Epithelial cell of proximal tubule (primary cell): ENCODE results near the gene SLC28A1. TPM values are rescaled to one million over a fixed set of nuclear protein-coding genes. Genes with fewer than 3 reads are reported as not detected.
A peak's percentile ranks its signal among the peaks of the same experiment; 100 is the strongest.

Experiments
- DNase-seq: peaks from one replicate; pipeline ENCODE4 v3.0.0-alpha.2; 2011; ENCODE audit warnings: low read depth
- H3K4me3 ChIP-seq: 2 replicates; pipeline ENCODE4 v1.5.1; 2011; ENCODE audit warnings: low read depth, mild to moderate bottlenecking, low read length
- total RNA-seq: library from RNA; depleted of rRNA; stranded (reverse); fragments of >200 nt; gene quantifications from 2 replicates; pipeline ENCODE4 v1.2.3, GENCODE V29; 2015
- TF ChIP-seq, protein P1 (sequence below): conservative IDR thresholded peaks from 2 replicates; pipeline ENCODE4 v1.5.1; 2012; ENCODE audit warnings: low read depth, mild to moderate bottlenecking, low read length

The SLC28A1 gene
- total RNA-seq, 1 donor from 2014 or later = not detected

DNA sequence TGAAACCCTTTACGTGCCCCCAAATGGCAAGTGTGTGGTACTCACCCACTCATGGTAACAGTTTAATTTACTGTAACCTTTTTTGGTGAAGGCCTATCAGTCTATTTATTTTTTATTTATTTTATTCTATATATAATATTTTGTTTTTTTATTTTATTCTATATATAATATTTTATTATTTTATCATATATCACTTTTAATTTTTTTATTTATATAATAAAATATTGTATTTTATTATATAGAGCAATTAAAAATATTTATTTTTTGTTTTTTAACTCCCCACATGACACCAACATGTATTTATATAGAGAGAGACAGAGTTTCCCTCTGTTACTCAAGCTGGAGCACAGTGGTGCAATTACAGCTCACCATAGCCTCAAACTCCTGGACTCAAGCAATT lies 41.4 kb downstream of the SLC28A1 start:
- TF ChIP-seq, protein P1, sequence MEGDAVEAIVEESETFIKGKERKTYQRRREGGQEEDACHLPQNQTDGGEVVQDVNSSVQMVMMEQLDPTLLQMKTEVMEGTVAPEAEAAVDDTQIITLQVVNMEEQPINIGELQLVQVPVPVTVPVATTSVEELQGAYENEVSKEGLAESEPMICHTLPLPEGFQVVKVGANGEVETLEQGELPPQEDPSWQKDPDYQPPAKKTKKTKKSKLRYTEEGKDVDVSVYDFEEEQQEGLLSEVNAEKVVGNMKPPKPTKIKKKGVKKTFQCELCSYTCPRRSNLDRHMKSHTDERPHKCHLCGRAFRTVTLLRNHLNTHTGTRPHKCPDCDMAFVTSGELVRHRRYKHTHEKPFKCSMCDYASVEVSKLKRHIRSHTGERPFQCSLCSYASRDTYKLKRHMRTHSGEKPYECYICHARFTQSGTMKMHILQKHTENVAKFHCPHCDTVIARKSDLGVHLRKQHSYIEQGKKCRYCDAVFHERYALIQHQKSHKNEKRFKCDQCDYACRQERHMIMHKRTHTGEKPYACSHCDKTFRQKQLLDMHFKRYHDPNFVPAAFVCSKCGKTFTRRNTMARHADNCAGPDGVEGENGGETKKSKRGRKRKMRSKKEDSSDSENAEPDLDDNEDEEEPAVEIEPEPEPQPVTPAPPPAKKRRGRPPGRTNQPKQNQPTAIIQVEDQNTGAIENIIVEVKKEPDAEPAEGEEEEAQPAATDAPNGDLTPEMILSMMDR = no peak
- H3K4me3 ChIP-seq = no peak overlapping the region
- DNase-seq = no peak

DNA sequence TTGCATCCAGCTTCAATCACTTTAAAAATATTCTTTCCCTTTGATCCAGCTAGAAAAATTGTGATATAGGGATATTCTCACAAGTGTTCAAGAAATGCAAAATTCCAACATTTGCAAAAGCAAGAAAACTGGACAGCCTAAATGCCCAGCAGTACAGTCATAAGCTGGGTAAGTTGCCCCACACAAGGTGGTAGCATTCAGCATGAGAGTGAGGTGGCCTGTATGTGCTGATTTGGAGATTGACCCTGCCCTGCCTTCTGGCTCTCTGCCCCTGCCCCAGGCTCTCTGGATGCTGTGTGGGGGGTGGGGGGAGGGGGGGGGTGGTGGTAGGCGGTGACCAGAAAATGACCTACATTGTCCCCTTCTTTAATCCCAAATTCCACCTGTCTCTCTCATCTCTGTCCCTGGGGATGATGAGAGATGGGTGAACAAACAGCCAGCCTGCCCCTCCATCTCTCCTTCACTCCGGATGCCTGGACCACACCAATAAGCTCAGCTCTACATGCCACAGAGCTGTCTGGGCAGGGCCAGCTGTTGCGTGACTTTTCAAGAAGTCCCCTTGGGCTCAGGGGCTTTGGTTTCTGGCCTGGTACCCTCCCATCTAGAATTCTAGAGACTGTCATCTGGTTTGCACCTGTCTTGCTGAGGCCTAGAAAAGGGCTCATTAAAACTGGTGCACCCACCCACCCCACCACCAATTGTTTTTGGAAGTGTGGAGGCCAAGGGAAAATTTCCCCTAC lies 42.2 kb downstream of the SLC28A1 start:
- no peak for DNase-seq
- TF ChIP-seq, protein P1 = no peak
- H3K4me3 ChIP-seq = no peak overlapping the region

DNA sequence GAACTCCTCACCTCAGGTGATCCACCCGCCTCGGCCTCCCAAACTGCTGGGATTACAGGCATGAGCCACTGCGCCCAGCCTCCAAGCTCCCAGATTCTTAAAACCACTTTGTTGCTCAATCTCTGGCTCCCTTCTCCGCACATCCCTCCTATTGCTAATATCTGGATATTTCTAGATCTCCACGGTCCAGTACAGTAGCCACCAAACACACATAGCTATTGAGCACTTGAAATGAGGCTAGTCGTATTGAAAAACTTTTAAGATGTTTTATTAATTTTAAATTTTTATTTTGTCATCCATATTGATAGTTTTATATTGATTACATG lies 44.3 kb downstream of the SLC28A1 start:
- TF ChIP-seq, protein P1 = no peak
- no peak for DNase-seq
- no peak overlapping the region for H3K4me3 ChIP-seq

DNA sequence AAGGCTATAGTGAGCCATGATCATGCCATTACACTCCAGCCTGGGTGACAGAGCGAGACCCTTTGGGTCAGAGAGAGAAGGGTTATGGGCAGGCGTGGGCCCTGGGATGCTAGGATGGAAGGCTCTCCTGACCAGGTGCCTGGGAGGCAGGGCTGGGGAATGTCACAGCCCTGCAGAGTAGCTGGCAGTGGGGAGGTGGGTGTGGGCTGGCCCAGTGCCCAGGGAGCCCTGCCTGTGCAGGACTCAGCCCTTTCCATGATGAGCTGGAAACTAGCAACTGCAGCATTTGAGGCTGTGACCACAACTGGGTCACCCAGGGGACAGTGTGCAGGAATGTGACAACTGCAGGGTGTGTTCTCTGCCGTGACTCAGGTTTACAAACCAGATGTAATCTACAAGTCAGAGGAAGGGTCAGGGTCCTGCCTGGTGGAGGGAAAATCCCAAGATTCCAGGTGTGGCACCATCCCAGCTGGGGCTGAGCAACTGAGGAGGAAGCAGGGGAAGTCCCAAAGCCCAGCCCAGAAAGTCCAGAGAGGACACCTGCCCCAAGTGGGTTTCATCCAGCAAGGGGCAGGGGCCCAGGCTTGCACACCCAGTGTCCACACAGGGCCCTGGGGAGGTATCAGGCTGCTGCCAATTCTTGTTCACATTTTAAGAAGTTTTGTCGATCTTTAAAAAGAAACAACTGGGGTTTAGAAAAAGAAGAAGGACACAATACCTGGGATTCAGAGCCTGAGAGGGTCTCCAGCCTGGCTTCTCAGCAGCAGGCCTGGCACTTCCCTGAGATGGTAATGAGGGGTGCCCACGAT lies 45.5 kb downstream of the SLC28A1 start:
- TF ChIP-seq, protein P1 = no peak
- no peak for DNase-seq
- H3K4me3 ChIP-seq = no peak overlapping the region

DNA sequence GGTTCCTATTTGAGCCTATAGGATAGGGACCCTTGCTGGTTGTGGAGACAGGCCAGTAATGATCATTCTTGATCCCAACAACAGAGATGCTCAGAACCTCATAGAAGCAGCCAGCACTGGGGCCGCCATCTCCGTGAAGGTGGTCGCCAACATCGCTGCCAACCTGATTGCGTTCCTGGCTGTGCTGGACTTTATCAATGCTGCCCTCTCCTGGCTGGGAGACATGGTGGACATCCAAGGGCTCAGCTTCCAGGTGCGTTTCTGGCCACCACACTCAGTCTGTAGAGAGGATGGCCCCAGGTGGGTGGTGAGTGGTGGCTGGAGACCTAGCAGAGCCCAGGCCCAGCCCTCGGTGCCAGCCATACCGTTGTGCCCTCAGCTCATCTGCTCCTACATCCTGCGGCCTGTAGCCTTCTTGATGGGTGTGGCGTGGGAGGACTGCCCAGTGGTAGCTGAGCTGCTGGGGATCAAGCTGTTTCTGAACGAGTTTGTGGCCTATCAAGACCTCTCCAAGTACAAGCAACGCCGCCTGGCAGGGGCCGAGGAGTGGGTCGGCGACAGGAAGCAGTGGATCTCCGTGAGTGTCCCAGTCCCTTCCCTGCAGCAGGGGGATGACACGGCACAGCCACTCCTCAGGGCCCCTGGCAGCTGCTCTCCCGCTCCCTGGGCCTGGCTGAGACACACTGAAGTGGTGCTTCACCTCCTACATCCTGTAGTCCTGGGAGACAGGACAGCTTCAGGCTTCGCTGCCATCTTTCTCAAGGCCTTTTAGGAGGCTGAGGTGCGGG lies 50.7 kb downstream of the SLC28A1 start:
- no peak overlapping the region for H3K4me3 ChIP-seq
- TF ChIP-seq, protein P1 = peak; percentile 44
- DNase-seq = no peak

DNA sequence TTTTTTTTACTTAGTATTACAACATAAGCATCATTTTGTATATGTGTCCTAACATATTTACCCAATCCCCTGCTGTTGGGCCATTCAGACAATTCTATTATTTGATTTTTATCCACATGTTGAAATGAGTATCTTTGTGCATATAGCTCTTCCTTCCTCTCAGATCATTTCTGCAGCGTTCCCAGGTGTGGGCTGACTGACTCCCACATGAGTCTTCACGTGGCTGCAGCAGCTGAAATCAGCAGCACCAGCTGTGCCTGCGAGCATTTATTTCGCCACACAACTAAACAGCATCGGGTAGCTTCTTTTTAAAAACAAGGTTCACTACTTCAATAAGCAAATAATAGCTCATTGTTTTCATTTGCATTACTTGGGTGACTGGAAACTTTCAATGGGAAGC lies 52.7 kb downstream of the SLC28A1 start:
- TF ChIP-seq, protein P1 = no peak
- no peak overlapping the region for H3K4me3 ChIP-seq
- no peak for DNase-seq
